Fibroblast of lung (primary cell): ENCODE results near the gene LRMDA. TPM values are rescaled to one million over a fixed set of nuclear protein-coding genes. Genes with fewer than 3 reads are reported as not detected.

Experiments used
- DNase-seq, 2 donors: peaks; one replicate each; pipeline versions ENCODE4 v3.0.0 to v3.0.0-alpha.2; 2010; ENCODE audit warnings: low read depth in 2 of 2
- H2AFZ ChIP-seq: 2 replicates; pipeline ENCODE4 v1.5.1; 2012; ENCODE audit warnings: low read length, control low read depth, inconsistent platforms
- H3K27ac ChIP-seq: 2 replicates; pipeline ENCODE4 v1.5.1; 2011; ENCODE audit warnings: low read length, control low read depth; ENCODE audit not compliant: insufficient read depth
- H3K27me3 ChIP-seq: 2 replicates; pipeline ENCODE4 v1.5.1; 2011; ENCODE audit warnings: mild to moderate bottlenecking, low read length; ENCODE audit not compliant: control insufficient read depth, insufficient read depth
- H3K36me3 ChIP-seq: 2 replicates; pipeline ENCODE4 v1.5.1; 2011; ENCODE audit warnings: low read length; ENCODE audit not compliant: control insufficient read depth, insufficient read depth
- H3K4me1 ChIP-seq: 2 replicates; pipeline ENCODE4 v1.5.1; 2011; ENCODE audit warnings: low read length; ENCODE audit not compliant: control insufficient read depth, insufficient read depth; ENCODE audit errors: extremely low read depth
- H3K4me2 ChIP-seq: 2 replicates; pipeline ENCODE4 v1.5.1; 2011; ENCODE audit warnings: low read length, control low read depth; ENCODE audit not compliant: insufficient read depth; ENCODE audit errors: extremely low read depth
- H3K4me3 ChIP-seq, 4 experiments: fragments of 200-600 bp in 1 of 4; sonication (generic) in 1 of 4; replicated peaks in 1 of 4; 2 replicates each; pipeline ENCODE4 v1.5.1; 2011 to 2016; ENCODE audit warnings: low read length in 4 of 4, low read depth in 3 of 4, mild to moderate bottlenecking in 3 of 4, control low read depth in 2 of 4, inconsistent platforms in 1 of 4, mixed read lengths in 1 of 4; ENCODE audit not compliant: insufficient read depth in 1 of 4; ENCODE audit errors: control extremely low read depth in 1 of 4
- H3K79me2 ChIP-seq: 2 replicates; pipeline ENCODE4 v1.5.1; 2012; ENCODE audit warnings: mild to moderate bottlenecking, low read length, inconsistent platforms; ENCODE audit not compliant: control insufficient read depth, insufficient read depth
- H3K9ac ChIP-seq: 2 replicates; pipeline ENCODE4 v1.5.1; 2011; ENCODE audit warnings: mild to moderate bottlenecking, low read length, control low read depth; ENCODE audit not compliant: insufficient read depth
- H3K9me3 ChIP-seq: 2 replicates; pipeline ENCODE4 v1.5.1; 2012; ENCODE audit warnings: low read depth, low read length; ENCODE audit not compliant: control insufficient read depth, insufficient read depth
- H4K20me1 ChIP-seq: 2 replicates; pipeline ENCODE4 v1.5.1; 2011; ENCODE audit warnings: low read length; ENCODE audit not compliant: control insufficient read depth, insufficient read depth; ENCODE audit errors: extremely low read depth
- CTCF ChIP-seq, 2 donors: IDR thresholded peaks in 1 of 2; conservative IDR thresholded peaks in 1 of 2; 1 replicate in 1 of 2; 2 replicates in 1 of 2; pipeline ENCODE4 v1.5.1; 2011 to 2012; ENCODE audit warnings: low read length in 2 of 2, control low read depth in 1 of 2, inconsistent platforms in 1 of 2, low read depth in 1 of 2, mild to moderate bottlenecking in 1 of 2
- EZH2 ChIP-seq: IDR thresholded peaks from 2 replicates; pipeline ENCODE4 v1.5.1; 2012; ENCODE audit warnings: low read length, control low read depth, mild to moderate bottlenecking; ENCODE audit errors: missing control alignments
- polyA plus RNA-seq, 2 donors: library from polyadenylated mRNA; depleted of rRNA in 1 of 2; stranded (reverse) in 1 of 2; unstranded in 1 of 2; fragments of >200 nt; gene quantifications; 2 replicates each; pipeline ENCODE4 v1.2.1, GENCODE V29; 2011 to 2012; ENCODE audit warnings: missing spikeins in 1 of 2
- total RNA-seq: library from RNA; depleted of rRNA; stranded (reverse); fragments of >200 nt; gene quantifications from 2 replicates; pipeline ENCODE4 v1.2.1, GENCODE V29; 2014

Gene LRMDA
- total and polyA plus RNA-seq, 2 donors (not counting 1 experiment from before 2014, with no cell fraction given), result 1.7 to 2.0 TPM

- Histone ChIP-seq H3K79me2 (no peaks in the 10 kb centered on the region), H2AFZ (no peak overlapping the region)
- no peak for TF ChIP-seq EZH2
- TF ChIP-seq CTCF (conservative IDR thresholded peaks at IDR 0.05 in 1 of 2, IDR thresholded peaks at IDR 0.05 in 1 of 2; ENCODE audit: low read depth in 1 of 2, low read length in 2 of 2), result no peak
Measured at GRCh38 chr10:75776738-75777504, 345.5 kb downstream of the LRMDA start.

GRCh38 chr10:75778665-75779064 is 347.2 kb downstream of the LRMDA start:
- Histone ChIP-seq H3K36me3 (no peaks in the 10 kb centered on the region), H3K79me2 (no peaks in the 10 kb centered on the region), H3K9me3 (no peaks in the 10 kb centered on the region), H3K27ac (no peak overlapping the region), H3K4me1 (peaks cover 6% of the 10 kb centered on the region), H3K4me2 (no peak overlapping the region), H2AFZ (no peak overlapping the region), H3K27me3 (peaks cover 3% of the 10 kb centered on the region), H3K4me3 (no peak overlapping the region), H3K9ac (no peak overlapping the region), H4K20me1 (no peaks in the 10 kb centered on the region)
- TF ChIP-seq CTCF (conservative IDR thresholded peaks at IDR 0.05 in 1 of 2, IDR thresholded peaks at IDR 0.05 in 1 of 2; ENCODE audit: low read depth in 1 of 2, low read length in 2 of 2) (no peak), EZH2 (no peak)
- no peak for DNase-seq

More at GRCh38 chr10:75776738-75777504, 345.5 kb downstream of the LRMDA start:
- Histone ChIP-seq H4K20me1 (no peaks in the 10 kb centered on the region), H3K36me3 (no peaks in the 10 kb centered on the region), H3K27me3 (peaks cover 2% of the 10 kb centered on the region), H3K4me1 (peaks cover 12% of the 10 kb centered on the region), H3K9ac (no peak overlapping the region), H3K4me2 (no peak overlapping the region), H3K4me3 (no peak overlapping the region), H3K27ac (no peak overlapping the region), H3K9me3 (no peaks in the 10 kb centered on the region)
- no peak for DNase-seq

GRCh38 chr10:75779276-75779675 is 347.9 kb downstream of the LRMDA start:
- Histone ChIP-seq H3K27me3 (peaks cover 3% of the 10 kb centered on the region), H3K79me2 (no peaks in the 10 kb centered on the region), H3K36me3 (no peaks in the 10 kb centered on the region), H3K4me1 (peaks cover 2% of the 10 kb centered on the region), H3K9ac (no peak overlapping the region), H3K4me3 (no peak overlapping the region), H3K27ac (no peak overlapping the region), H2AFZ (no peak overlapping the region), H3K9me3 (no peaks in the 10 kb centered on the region), H4K20me1 (no peaks in the 10 kb centered on the region), H3K4me2 (no peak overlapping the region)
- DNase-seq, result no peak
- TF ChIP-seq EZH2 (no peak), CTCF (conservative IDR thresholded peaks at IDR 0.05 in 1 of 2, IDR thresholded peaks at IDR 0.05 in 1 of 2; ENCODE audit: low read depth in 1 of 2, low read length in 2 of 2) (no peak)
